Ishikawa (cell line): ENCODE results near the gene DPYSL4.

Source experiments
- CEBPB ChIP-seq: IDR thresholded peaks from 2 replicates; pipeline ENCODE4 v1.6.1; 2012
- CREB1 ChIP-seq: IDR thresholded peaks from 2 replicates; pipeline ENCODE4 v1.6.1; 2012; ENCODE audit warnings: low read depth
- EGR1 ChIP-seq: IDR thresholded peaks from 2 replicates; pipeline ENCODE4 v1.6.1; 2012
- EP300 ChIP-seq: IDR thresholded peaks from 2 replicates; pipeline ENCODE4 v1.6.1; 2012; ENCODE audit warnings: borderline replicate concordance
- FOXM1 ChIP-seq: IDR thresholded peaks from 2 replicates; pipeline ENCODE4 v1.6.1; 2012; ENCODE audit warnings: low read depth, borderline replicate concordance
- NFIC ChIP-seq: IDR thresholded peaks from 2 replicates; pipeline ENCODE4 v1.6.1; 2012
- RAD21 ChIP-seq: IDR thresholded peaks from 2 replicates; pipeline ENCODE4 v1.6.1; 2012; ENCODE audit warnings: low read depth
- TAF1 ChIP-seq: IDR thresholded peaks from 2 replicates; pipeline ENCODE4 v1.6.1; 2012; ENCODE audit warnings: low read depth, mild to moderate bottlenecking
- TCF12 ChIP-seq: IDR thresholded peaks from 2 replicates; pipeline ENCODE4 v1.6.1; 2012; ENCODE audit warnings: low read depth
- TEAD4 ChIP-seq: IDR thresholded peaks from 2 replicates; pipeline ENCODE4 v1.6.1; 2012
- YY1 ChIP-seq: IDR thresholded peaks from 2 replicates; pipeline ENCODE4 v1.6.1; 2012; ENCODE audit warnings: low read depth
- ZBTB7A ChIP-seq: IDR thresholded peaks from 2 replicates; pipeline ENCODE4 v1.6.1; 2012; ENCODE audit warnings: low read depth
- TF ChIP-seq, protein P1 (sequence below): IDR thresholded peaks from 2 replicates; pipeline ENCODE4 v1.6.1; 2012; ENCODE audit warnings: low read depth, mild to moderate bottlenecking
- TF ChIP-seq, protein P2 (sequence below): IDR thresholded peaks from 2 replicates; pipeline ENCODE4 v1.6.1; 2012
- TF ChIP-seq, protein P3 (sequence below): IDR thresholded peaks from 2 replicates; pipeline ENCODE4 v1.6.1; 2012

DPYSL4 gene

DNA sequence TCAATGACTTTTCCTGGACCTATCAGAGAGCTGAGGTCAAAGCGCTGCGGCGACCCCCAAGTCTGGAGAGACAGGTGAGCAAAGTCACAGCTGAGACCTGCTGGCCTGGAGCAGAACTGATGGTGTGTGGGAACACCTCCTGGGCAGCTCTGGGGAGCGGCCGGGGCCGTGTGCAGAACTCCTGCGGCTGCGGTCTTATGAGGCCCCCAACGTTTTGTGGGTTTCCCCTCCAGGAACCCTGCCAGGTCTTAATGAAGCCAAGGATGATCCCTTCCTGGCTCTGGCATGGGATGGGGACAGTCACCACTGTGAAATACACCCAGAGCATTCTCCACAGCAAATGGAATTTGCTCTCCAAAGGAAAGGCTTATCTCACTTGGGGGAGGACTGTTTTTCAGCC is 26.1 kb downstream of the DPYSL4 start:
- TF ChIP-seq, protein P1, sequence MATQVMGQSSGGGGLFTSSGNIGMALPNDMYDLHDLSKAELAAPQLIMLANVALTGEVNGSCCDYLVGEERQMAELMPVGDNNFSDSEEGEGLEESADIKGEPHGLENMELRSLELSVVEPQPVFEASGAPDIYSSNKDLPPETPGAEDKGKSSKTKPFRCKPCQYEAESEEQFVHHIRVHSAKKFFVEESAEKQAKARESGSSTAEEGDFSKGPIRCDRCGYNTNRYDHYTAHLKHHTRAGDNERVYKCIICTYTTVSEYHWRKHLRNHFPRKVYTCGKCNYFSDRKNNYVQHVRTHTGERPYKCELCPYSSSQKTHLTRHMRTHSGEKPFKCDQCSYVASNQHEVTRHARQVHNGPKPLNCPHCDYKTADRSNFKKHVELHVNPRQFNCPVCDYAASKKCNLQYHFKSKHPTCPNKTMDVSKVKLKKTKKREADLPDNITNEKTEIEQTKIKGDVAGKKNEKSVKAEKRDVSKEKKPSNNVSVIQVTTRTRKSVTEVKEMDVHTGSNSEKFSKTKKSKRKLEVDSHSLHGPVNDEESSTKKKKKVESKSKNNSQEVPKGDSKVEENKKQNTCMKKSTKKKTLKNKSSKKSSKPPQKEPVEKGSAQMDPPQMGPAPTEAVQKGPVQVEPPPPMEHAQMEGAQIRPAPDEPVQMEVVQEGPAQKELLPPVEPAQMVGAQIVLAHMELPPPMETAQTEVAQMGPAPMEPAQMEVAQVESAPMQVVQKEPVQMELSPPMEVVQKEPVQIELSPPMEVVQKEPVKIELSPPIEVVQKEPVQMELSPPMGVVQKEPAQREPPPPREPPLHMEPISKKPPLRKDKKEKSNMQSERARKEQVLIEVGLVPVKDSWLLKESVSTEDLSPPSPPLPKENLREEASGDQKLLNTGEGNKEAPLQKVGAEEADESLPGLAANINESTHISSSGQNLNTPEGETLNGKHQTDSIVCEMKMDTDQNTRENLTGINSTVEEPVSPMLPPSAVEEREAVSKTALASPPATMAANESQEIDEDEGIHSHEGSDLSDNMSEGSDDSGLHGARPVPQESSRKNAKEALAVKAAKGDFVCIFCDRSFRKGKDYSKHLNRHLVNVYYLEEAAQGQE, result no peak
- TF ChIP-seq CREB1 (no peak), FOXM1 (no peak), ZBTB7A (no peak), CEBPB (no peak), RAD21 (no peak), TAF1 (no peak), NFIC (no peak)

DNA sequence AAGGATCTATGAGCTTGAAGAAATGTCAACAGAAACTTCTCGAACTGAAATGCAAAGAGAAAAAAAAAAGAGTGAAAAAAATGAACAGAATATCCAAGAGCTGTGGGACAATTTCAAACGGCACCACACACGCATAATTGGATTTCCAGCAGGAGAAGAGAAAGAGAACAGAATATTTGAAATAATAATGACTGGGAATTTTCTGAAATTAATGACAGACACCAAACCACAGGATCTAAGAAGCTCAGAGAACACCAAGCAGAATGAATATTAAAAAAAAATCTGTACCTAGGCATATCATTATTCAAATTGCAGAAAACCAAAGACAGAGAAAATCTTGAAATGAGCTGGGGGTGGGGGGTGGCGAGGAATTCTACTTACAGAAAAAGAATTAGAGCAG is 27.2 kb downstream of the DPYSL4 start:
- no peak for TF ChIP-seq ZBTB7A
- TF ChIP-seq, protein P2, sequence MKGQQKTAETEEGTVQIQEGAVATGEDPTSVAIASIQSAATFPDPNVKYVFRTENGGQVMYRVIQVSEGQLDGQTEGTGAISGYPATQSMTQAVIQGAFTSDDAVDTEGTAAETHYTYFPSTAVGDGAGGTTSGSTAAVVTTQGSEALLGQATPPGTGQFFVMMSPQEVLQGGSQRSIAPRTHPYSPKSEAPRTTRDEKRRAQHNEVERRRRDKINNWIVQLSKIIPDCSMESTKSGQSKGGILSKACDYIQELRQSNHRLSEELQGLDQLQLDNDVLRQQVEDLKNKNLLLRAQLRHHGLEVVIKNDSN, result no peak
- TF ChIP-seq TAF1, result no peak
- TF ChIP-seq YY1, result no peak
- TF ChIP-seq, protein P3, sequence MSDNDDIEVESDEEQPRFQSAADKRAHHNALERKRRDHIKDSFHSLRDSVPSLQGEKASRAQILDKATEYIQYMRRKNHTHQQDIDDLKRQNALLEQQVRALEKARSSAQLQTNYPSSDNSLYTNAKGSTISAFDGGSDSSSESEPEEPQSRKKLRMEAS, result no peak
- TF ChIP-seq RAD21, result no peak
- TF ChIP-seq CREB1, result no peak
- no peak for TF ChIP-seq EGR1
- TF ChIP-seq TEAD4, result no peak
- TF ChIP-seq EP300, result no peak
- no peak for TF ChIP-seq NFIC
- TF ChIP-seq, protein P1, result no peak
- TF ChIP-seq CEBPB, result no peak

DNA sequence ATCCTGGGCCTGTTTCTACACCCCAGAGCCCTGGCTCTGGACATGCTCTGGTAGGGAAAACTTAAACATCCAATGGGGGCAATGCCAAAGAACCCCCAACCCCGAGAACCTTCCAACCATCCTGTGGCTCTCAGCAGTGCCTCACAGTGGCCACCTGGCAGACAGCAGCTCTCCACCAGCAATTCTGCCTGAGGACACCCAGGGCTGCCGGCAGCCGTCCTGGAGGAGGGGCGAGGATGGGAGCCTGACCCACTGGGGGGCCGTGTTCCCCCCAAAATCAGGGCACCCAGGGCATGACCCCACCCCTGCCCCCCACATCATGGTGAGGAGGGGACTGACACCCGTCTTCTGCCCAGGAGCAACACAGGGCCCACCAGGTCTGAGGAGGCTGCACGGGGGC is 32.7 kb downstream of the DPYSL4 start:
- TF ChIP-seq TAF1 (no peak), NFIC (no peak), TCF12 (no peak)

DNA sequence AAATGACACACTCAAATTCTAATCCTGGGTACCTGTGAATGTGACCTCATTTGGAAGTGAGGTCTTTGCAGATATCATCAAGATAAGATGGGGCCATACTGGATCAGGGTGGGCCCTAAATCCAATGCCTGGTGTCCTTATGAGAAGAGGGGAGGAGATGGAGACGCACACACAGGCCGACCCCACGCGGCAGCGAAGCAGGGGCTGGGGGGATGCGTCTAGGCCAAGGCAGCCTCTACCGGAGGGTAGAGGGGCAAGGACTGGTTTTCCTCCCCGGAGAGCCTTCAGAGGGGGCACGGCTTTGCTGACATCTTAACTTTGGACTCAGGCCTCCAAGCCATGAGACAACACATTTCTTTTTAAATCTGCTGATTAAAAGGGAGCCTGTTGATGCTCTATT is 33.3 kb downstream of the DPYSL4 start:
- TF ChIP-seq EP300, result no peak
- no peak for TF ChIP-seq RAD21

DNA sequence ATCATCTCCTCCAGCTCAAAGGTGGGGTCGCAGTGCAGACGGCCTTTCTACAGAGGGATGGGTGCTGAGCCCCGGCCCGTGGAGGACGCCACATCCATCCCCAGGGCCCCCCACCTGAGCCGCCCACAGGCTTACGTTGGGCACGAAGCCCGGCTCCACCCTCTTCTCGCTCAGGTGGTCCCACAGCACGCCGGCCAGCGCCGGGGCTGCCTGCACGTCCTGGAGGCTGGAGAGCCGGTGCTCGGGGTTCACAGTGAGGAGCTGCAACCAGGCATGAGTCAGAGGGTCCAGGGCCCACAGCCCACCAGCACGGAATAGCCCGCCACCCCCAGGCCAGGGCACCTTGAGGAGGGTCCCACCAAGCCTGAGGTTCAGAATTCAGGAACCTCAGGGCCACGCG is 36.0 kb downstream of the DPYSL4 start:
- peak; percentile 39; the same call in 1 of the 2 replicates for TF ChIP-seq ZBTB7A
- no peak for TF ChIP-seq EGR1
- TF ChIP-seq, protein P1, result 0 out of 2 replicates have a peak, but pooled peaks have one; percentile 9

DNA sequence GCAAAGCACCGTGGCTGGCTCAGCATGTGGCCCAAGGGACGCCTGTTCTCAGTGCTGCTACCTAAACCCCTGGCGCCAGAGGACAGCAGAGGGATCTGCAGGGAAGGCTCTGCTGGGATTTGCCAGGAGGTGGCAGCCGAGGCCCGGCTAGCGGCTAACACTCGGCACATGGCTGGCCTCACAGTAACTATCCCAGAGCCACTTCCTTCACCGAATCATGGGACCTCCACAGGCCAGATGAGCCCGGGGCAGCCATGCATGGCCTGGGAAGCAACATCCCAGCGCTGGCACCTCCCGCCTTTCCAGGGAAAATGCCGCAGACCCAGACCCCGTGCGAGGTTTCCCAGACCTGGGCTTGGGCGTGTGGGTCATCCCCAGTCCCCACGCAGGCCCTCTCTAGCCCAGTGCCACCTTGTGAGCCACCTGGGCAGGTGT is 36.4 kb downstream of the DPYSL4 start:
- no peak for TF ChIP-seq EP300
- 0 out of 2 replicates have a peak, but pooled peaks have one; percentile 11 for TF ChIP-seq NFIC
- peak; percentile 100 for TF ChIP-seq RAD21
- TF ChIP-seq ZBTB7A, result no peak; the same call in 1 of the 2 replicates
- TF ChIP-seq, protein P3, result peak; percentile 82
